H9 (cell line): ENCODE results near the gene LDB2. TPM values are rescaled to one million over a fixed set of nuclear protein-coding genes. Genes with fewer than 3 reads are reported as not detected.
A peak's percentile ranks its signal among the peaks of the same experiment; 100 is the strongest.

Experiments used
- DNase-seq: peaks from one replicate; pipeline ENCODE4 v3.0.0-alpha.2; 2017
- H2AFZ ChIP-seq: one replicate; pipeline ENCODE4 v1.6.1; 2013; ENCODE audit warnings: mild to moderate bottlenecking, low read length, control low read depth, moderate library complexity
- H2AK5ac ChIP-seq: 2 replicates; pipeline ENCODE4 v1.6.1; 2013; ENCODE audit warnings: low read length, control low read depth, mixed read lengths; ENCODE audit not compliant: insufficient read length
- H2BK120ac ChIP-seq: one replicate; pipeline ENCODE4 v1.6.1; 2013; ENCODE audit warnings: low read depth, mild to moderate bottlenecking, low read length, control low read depth, inconsistent platforms; ENCODE audit not compliant: poor library complexity, severe bottlenecking
- H2BK12ac ChIP-seq: 2 replicates; pipeline ENCODE4 v1.6.1; 2013; ENCODE audit warnings: low read length, control low read depth, mixed read lengths, low read depth; ENCODE audit not compliant: insufficient read length
- H2BK15ac ChIP-seq: 2 replicates; pipeline ENCODE4 v1.6.1; 2013; ENCODE audit warnings: low read depth, low read length, control low read depth
- H2BK20ac ChIP-seq: one replicate; pipeline ENCODE4 v1.6.1; 2013; ENCODE audit warnings: low read depth, mild to moderate bottlenecking, low read length, control low read depth, inconsistent platforms; ENCODE audit not compliant: poor library complexity, severe bottlenecking
- H2BK5ac ChIP-seq: 2 replicates; pipeline ENCODE4 v1.6.1; 2013; ENCODE audit warnings: low read length, control low read depth, mixed read lengths; ENCODE audit not compliant: insufficient read length
- H3K14ac ChIP-seq: 2 replicates; pipeline ENCODE4 v1.6.1; 2013; ENCODE audit warnings: low read length, control low read depth; ENCODE audit not compliant: insufficient read depth
- H3K18ac ChIP-seq: 2 replicates; pipeline ENCODE4 v1.6.1; 2013; ENCODE audit warnings: low read depth, mild to moderate bottlenecking, mixed read lengths, low read length, control low read depth; ENCODE audit not compliant: insufficient read length
- H3K23ac ChIP-seq: 2 replicates; pipeline ENCODE4 v1.6.1; 2013; ENCODE audit warnings: low read length, control low read depth, mixed read lengths, low read depth; ENCODE audit not compliant: insufficient read length
- H3K23me2 ChIP-seq: 2 replicates; pipeline ENCODE4 v1.6.1; 2013; ENCODE audit warnings: low read depth, mild to moderate bottlenecking, mixed read lengths, low read length, control low read depth; ENCODE audit not compliant: insufficient read length, poor library complexity, severe bottlenecking
- H3K27ac ChIP-seq: 2 replicates; pipeline ENCODE4 v1.5.1; 2013; ENCODE audit warnings: low read length, control low read depth, mixed read lengths, low read depth; ENCODE audit not compliant: insufficient read length
- H3K27me3 ChIP-seq: 2 replicates; pipeline ENCODE4 v1.6.1; 2013; ENCODE audit warnings: low read length, control low read depth, inconsistent platforms; ENCODE audit not compliant: insufficient read depth
- H3K4ac ChIP-seq: 2 replicates; pipeline ENCODE4 v1.6.1; 2013; ENCODE audit warnings: low read depth, mild to moderate bottlenecking, control low read depth, inconsistent platforms, low read length, moderate library complexity
- H3K4me1 ChIP-seq: 2 replicates; pipeline ENCODE4 v1.6.1; 2013; ENCODE audit warnings: low read length, control low read depth, inconsistent platforms; ENCODE audit not compliant: insufficient read depth
- H3K4me2 ChIP-seq: 2 replicates; pipeline ENCODE4 v1.6.1; 2013; ENCODE audit warnings: low read length, control low read depth, mixed read lengths; ENCODE audit not compliant: insufficient read length, insufficient read depth
- H3K56ac ChIP-seq: 2 replicates; pipeline ENCODE4 v1.6.1; 2013; ENCODE audit warnings: low read depth, mild to moderate bottlenecking, mixed read lengths, low read length, control low read depth; ENCODE audit not compliant: insufficient read length
- H3K79me1 ChIP-seq: 2 replicates; pipeline ENCODE4 v1.6.1; 2013; ENCODE audit warnings: low read depth, mild to moderate bottlenecking, moderate library complexity, low read length, control low read depth, inconsistent platforms; ENCODE audit not compliant: insufficient read depth, poor library complexity, severe bottlenecking
- H3K79me2 ChIP-seq: 2 replicates; pipeline ENCODE4 v1.6.1; 2013; ENCODE audit warnings: low read length, control low read depth, inconsistent platforms; ENCODE audit not compliant: insufficient read depth
- H3K9ac ChIP-seq: 2 replicates; pipeline ENCODE4 v1.6.1; 2013; ENCODE audit warnings: low read length, control low read depth, mixed read lengths; ENCODE audit not compliant: insufficient read length; ENCODE audit errors: extremely low read depth
- H3K9me3 ChIP-seq: one replicate; pipeline ENCODE4 v1.6.1; 2013; ENCODE audit warnings: low read depth, low read length, inconsistent platforms; ENCODE audit not compliant: control insufficient read depth
- H3T11ph ChIP-seq: one replicate; pipeline ENCODE4 v1.6.1; 2013; ENCODE audit warnings: mild to moderate bottlenecking, low read length, control low read depth, inconsistent platforms
- H4K20me1 ChIP-seq: one replicate; pipeline ENCODE4 v1.6.1; 2013; ENCODE audit not compliant: control insufficient read depth, insufficient read length, insufficient read depth
- H4K5ac ChIP-seq: 2 replicates; pipeline ENCODE4 v1.6.1; 2013; ENCODE audit warnings: low read depth, mild to moderate bottlenecking, mixed read lengths, low read length, control low read depth; ENCODE audit not compliant: insufficient read length
- H4K8ac ChIP-seq: replicated peaks from 2 replicates; pipeline ENCODE4 v1.6.1; 2013; ENCODE audit warnings: low read length, control low read depth, mixed read lengths, low read depth; ENCODE audit not compliant: insufficient read length
- H4K91ac ChIP-seq: 2 replicates; pipeline ENCODE4 v1.6.1; 2013; ENCODE audit warnings: low read depth, mild to moderate bottlenecking, moderate library complexity, mixed read lengths, low read length, control low read depth; ENCODE audit not compliant: insufficient read length
- H3K27ac Mint-ChIP-seq, 3 experiments: 2 replicates in 2 of 3; 3 replicates in 1 of 3; pipeline ENCODE4 v1.8.0; 2020 to 2021; ENCODE audit warnings: mixed read lengths in 3 of 3, mild to moderate bottlenecking in 1 of 3, moderate library complexity in 1 of 3
- H3K27me3 Mint-ChIP-seq: 2 replicates; pipeline ENCODE4 v1.8.0; 2021; ENCODE audit warnings: low read depth, mild to moderate bottlenecking, moderate library complexity, mixed read lengths
- H3K36me3 Mint-ChIP-seq, 3 experiments: 2 replicates in 2 of 3; 3 replicates in 1 of 3; pipeline ENCODE4 v1.8.0; 2020 to 2021; ENCODE audit warnings: low read depth in 3 of 3, mixed read lengths in 3 of 3; ENCODE audit not compliant: insufficient read depth in 1 of 3
- H3K4me1 Mint-ChIP-seq, 2 experiments: 2 replicates each; pipeline ENCODE4 v1.8.0; 2020; ENCODE audit warnings: mixed read lengths in 2 of 2
- H3K4me3 Mint-ChIP-seq, 2 experiments: 2 replicates in 1 of 2; 3 replicates in 1 of 2; pipeline ENCODE4 v1.8.0; 2020 to 2021; ENCODE audit warnings: mild to moderate bottlenecking in 2 of 2, mixed read lengths in 2 of 2, moderate library complexity in 1 of 2
- H3K9me3 Mint-ChIP-seq, 2 experiments: 2 replicates in 1 of 2; 3 replicates in 1 of 2; pipeline ENCODE4 v1.8.0; 2020; ENCODE audit warnings: mild to moderate bottlenecking in 2 of 2, mixed read lengths in 2 of 2, moderate library complexity in 1 of 2
- CTCF ChIP-seq: fragments of 200-600 bp; sonication (generic); conservative IDR thresholded peaks from 3 replicates; pipeline ENCODE4 v1.8.0; 2021; ENCODE audit warnings: antibody characterized with exemption, mild to moderate bottlenecking
- WGBS: extraction: QIAGEN DNeasy Blood & Tissue Kit; methylation state at CpG from one replicate; pipeline ENCODE4 v1.1.7; 2013; ENCODE audit warnings: missing lambda C conversion rate, low lambda C conversion rate, mixed read lengths; ENCODE audit not compliant: insufficient read length; ENCODE audit errors: extremely low coverage; 5-methylcytosine and 5-hydroxymethylcytosine counted together
- total RNA-seq: library from RNA; stranded (reverse); gene quantifications from 2 replicates; pipeline ENCODE4 v1.2.1, GENCODE V29; 2021

The LDB2 gene
- total RNA-seq, 1 experiment from 2014 or later: 22.5 TPM

GRCh38 chr4:16731776-16732380 lies 166.6 kb downstream of the LDB2 start:
- peak overlapping the region in 2 of 3 experiments; percentile 44 to 69; a peak in 2 of 7 replicates for H3K27ac Mint-ChIP-seq
- Histone ChIP-seq H3K9ac (no peak overlapping the region), H3K79me2 (0 out of 2 replicates have a peak, but pooled peaks cover 2% of the 10 kb centered on the region), H3K14ac (no peak overlapping the region), H3K4me1 (peaks cover 6% of the 10 kb centered on the region), H2BK120ac (no peak overlapping the region), H2AFZ (no peak overlapping the region), H4K8ac (no peak overlapping the region), H3K23ac (no peak overlapping the region), H2BK15ac (no peak overlapping the region), H3K4ac (no peak overlapping the region), H3T11ph (no peak overlapping the region), H2BK20ac (no peak overlapping the region), H2BK5ac (no peak overlapping the region), H3K4me2 (no peak overlapping the region), H3K23me2 (no peaks in the 10 kb centered on the region), H2BK12ac (no peak overlapping the region), H3K27ac (no peak overlapping the region), H4K5ac (no peak overlapping the region), H3K56ac (no peak overlapping the region), H3K18ac (no peak overlapping the region), H4K91ac (no peak overlapping the region), H3K79me1 (no peaks in the 10 kb centered on the region), H4K20me1 (no peaks in the 10 kb centered on the region), H3K9me3 (no peaks in the 10 kb centered on the region), H2AK5ac (no peak overlapping the region), H3K27me3 (no peaks in the 10 kb centered on the region)
- TF ChIP-seq CTCF: no peak
- H3K27me3 Mint-ChIP-seq: no peaks in the 10 kb centered on the region
- H3K4me1 Mint-ChIP-seq: peaks cover 46 to 59% of the 10 kb centered on the region in 2 experiments
- H3K4me3 Mint-ChIP-seq: no peak overlapping the region
- no peak for DNase-seq
- no peaks in the 10 kb centered on the region for H3K9me3 Mint-ChIP-seq
- no CpG with 5 or more reads among the region's 3 CpGs for WGBS
- peaks cover 5 to 9% (median 5%) of the 10 kb centered on the region in 3 experiments; a peak in 6 of 7 replicates for H3K36me3 Mint-ChIP-seq
